ENCODE results near the gene CHCHD2. TPM values are rescaled to one million over a fixed set of nuclear protein-coding genes. Genes with fewer than 3 reads are reported as not detected.
"Not testable (repeated sequence)": the region's sequence is repeated elsewhere in the genome, so short reads cannot be mapped to it uniquely, and the experiment has no call there.

The CHCHD2 gene
- total RNA-seq, result 100 to 1,000 TPM; 764 to 766 TPM

DNA sequence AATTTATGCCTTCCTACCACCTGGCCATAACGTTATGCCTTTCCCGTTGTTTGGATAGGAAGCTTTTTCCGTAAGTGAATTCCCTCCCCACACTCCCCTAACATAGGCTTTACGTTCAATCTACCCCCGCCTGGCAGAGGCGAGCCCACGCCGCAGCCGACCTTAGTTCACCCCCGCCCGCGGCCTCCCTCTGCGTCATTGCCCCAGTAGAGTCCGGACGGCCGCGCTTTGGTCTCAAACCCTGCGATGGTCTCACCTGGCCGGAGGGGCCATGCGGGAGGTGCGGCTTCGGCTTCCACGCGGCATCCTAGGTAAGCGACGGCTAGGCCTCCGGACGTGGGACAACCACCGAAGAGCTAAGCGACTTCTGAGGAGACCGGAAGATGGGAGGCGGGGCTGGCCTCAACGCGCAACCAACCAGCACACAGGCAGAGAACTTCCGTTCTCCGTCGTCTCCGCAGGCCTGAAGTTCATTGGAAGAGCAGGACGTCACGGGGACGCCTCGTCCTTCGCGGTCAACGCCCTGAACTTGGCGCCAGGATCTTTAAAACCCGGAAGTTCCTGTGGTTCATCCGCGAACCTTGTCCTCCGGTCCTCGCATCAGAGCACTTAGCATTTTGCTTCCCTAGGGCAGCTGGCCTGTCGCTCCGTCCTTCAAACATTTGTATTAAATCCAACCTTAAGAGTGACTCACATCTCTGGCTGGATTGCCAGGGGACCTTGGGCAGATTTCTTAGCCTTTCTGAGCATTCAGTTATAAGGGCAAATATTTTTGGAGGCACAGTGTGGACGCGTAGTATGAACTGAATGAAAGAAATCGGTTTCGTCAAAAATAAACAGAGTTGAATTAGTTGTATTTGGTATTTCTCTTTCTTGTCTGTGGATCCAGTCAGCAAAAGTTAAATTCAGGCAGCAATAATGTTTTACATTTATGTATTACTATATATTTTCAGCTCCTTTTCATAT lies at the start of gene CHCHD2:
Gene CHCHD2, minus strand, starts transcription at position 369 of the 966 bp plus-strand sequence. Its CDS starts 63 bp downstream, at position 306.
- peak within 1 kb of the TSS; percentile 94 for H3K27ac Mint-ChIP-seq
- DNase-seq, result peak; percentile 97
- intact Hi-C loops (cut with micrococcal nuclease), result loop anchor here (1.0 to 5.0 kb wide), 6 partner anchors 42 to 1348 kb away; partner anchors contain the start of genes CCT6A, MRPS17, PSPH and SEC61G
- H3K9me3 Mint-ChIP-seq, result no peaks in the 10 kb centered on the region
- H3K4me1 Mint-ChIP-seq (ENCODE audit: low read depth), result peaks cover 30% of the 10 kb centered on the region
- ChIA-PET CTCF (interaction anchor here (0.5 to 3.0 kb wide), 4 partner anchors 32 to 798 kb away, joined by 3 to 11 read pairs (median 5); no protein-coding TSS in a partner anchor), POLR2A (interaction anchor here (0.7 to 2.3 kb wide), 4 partner anchors 42 to 1347 kb away, joined by 3 to 12 read pairs (median 4); partner anchors contain the start of genes CCT6A, PSPH and SEC61G)
- H3K36me3 Mint-ChIP-seq, result peaks cover 30% of the 10 kb centered on the region
- no peaks in the 10 kb centered on the region for H3K27me3 Mint-ChIP-seq
- H3K4me3 Mint-ChIP-seq, result peak within 1 kb of the TSS; percentile 97

DNA sequence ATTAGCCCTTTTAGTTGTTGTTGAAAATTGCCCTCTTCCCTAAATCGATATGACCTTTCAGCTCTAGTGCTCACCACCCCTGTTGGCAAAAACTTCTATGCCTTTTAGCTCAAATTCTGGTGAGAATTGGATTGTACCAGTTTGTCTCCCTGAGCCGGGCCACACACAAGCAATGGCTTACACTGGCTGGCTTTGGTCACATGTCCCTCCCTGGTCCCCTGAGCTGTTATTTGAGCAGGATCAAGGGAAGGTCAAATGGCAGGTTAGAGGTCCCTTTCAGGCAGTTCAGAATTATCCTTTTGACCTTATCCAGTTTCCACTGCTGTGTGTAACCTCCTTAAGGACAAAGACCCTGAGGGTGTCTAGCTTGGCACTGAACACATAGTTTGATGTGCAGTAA lies 24.8 kb upstream of the CHCHD2 start:
- H3K27me3 Mint-ChIP-seq; DNase-seq; H3K4me3 Mint-ChIP-seq; H3K27ac Mint-ChIP-seq; intact Hi-C loops (cut with micrococcal nuclease); H3K36me3 Mint-ChIP-seq; H3K4me1 Mint-ChIP-seq (ENCODE audit: low read depth); H3K9me3 Mint-ChIP-seq: not testable (repeated sequence)
- ChIA-PET CTCF (interaction anchor here (0.6 kb wide), 1 partner anchor 597 kb away, joined by 3 read pairs; no protein-coding TSS in a partner anchor), POLR2A (interaction anchor here (0.7 kb wide), 1 partner anchor 625 kb away, joined by 7 read pairs; no protein-coding TSS in a partner anchor)

DNA sequence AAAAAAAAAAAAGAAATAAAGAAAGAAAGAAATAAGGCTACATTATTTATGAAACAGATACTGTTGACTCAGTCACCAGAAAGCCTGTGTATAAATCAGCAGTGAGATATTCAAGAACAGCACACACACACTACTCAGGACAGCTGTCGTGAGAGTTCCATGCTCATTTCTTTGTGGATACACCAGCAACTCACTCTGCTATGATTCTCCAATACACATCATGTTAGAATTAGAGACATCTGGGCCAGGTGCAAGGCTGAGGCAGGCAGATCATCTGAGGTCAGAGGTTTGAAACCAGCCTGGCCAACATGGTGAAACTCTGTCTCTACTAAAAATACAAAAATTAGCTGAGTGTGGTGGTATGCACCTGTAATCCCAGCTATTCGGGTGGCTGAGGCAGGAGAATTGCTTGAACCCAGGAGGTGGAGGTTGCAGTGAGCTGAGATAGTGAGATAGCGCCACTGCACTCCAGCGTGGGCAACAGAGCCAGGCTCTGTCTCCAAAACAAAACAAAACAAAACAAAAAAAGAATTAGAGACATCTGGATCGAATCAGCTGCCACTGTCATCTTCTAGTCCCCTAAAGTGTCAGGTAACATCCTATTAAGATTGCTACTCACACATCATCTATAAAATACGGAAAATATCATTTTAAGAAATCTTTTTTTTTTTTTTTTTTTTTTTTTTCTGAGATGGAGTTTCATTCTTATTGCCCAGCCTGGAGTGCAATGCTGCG lies 21.1 kb upstream of the CHCHD2 start:
- no peak overlapping the region for H3K27ac Mint-ChIP-seq
- H3K36me3 Mint-ChIP-seq, result no peaks in the 10 kb centered on the region
- H3K9me3 Mint-ChIP-seq, result no peaks in the 10 kb centered on the region
- ChIA-PET POLR2A (no interaction called here), CTCF (no interaction called here)
- intact Hi-C loops (cut with micrococcal nuclease), result no loop called here
- no peaks in the 10 kb centered on the region for H3K4me1 Mint-ChIP-seq (ENCODE audit: low read depth)
- no peaks in the 10 kb centered on the region for H3K27me3 Mint-ChIP-seq
- H3K4me3 Mint-ChIP-seq, result no peak overlapping the region
- DNase-seq, result no peak

DNA sequence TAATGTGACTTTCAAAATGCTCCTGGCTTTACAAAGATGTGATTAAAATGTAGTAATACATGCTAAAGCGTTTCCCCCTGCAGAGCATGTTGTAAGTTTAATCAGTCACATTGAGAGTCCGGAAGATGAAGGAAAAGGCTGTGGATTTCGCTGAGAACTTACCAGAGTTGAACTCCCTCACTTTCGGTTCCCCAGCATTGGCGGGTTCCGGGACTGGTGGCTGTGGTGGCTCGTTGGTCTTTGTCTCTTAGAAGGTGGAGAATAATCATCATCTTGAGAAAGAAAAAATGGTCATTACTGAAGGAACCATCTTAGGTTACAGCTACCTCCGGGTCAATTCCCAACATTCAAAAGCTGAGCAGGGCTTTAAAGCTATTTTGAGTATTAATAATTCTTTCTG lies 19.6 kb upstream of the CHCHD2 start:
- no peak overlapping the region for H3K27ac Mint-ChIP-seq
- H3K4me3 Mint-ChIP-seq, result no peak overlapping the region
- no peaks in the 10 kb centered on the region for H3K4me1 Mint-ChIP-seq (ENCODE audit: low read depth)
- no peaks in the 10 kb centered on the region for H3K36me3 Mint-ChIP-seq
- ChIA-PET POLR2A (no interaction called here), CTCF (no interaction called here)
- intact Hi-C loops (cut with micrococcal nuclease), result no loop called here
- DNase-seq, result no peak
- H3K9me3 Mint-ChIP-seq, result no peaks in the 10 kb centered on the region
- no peaks in the 10 kb centered on the region for H3K27me3 Mint-ChIP-seq

DNA sequence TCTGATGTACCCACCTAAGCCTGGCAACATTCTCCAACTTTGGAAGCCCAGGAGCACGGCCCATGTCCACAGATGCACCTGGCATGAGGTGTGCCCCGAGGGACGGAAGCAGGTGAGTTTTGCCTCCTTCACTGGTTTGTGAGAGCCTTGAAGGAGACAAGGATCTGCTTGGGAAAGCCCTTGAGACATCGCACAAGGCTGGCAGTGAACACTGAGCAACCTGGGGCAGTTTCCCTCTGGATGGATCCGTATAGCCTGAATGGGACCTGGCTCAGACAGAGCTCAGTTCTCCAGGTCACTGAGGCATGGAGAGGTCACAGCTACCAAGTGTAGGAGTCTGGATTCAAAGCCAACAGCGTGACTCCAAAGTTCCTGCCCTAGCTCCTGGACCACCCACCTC lies 18.7 kb upstream of the CHCHD2 start:
- CTCF ChIA-PET, result no interaction called here
- POLR2A ChIA-PET, result no interaction called here
- no peaks in the 10 kb centered on the region for H3K9me3 Mint-ChIP-seq
- no peak for DNase-seq
- no peaks in the 10 kb centered on the region for H3K4me1 Mint-ChIP-seq (ENCODE audit: low read depth)
- no peaks in the 10 kb centered on the region for H3K27me3 Mint-ChIP-seq
- intact Hi-C loops (cut with micrococcal nuclease), result no loop called here
- no peak overlapping the region for H3K4me3 Mint-ChIP-seq
- no peaks in the 10 kb centered on the region for H3K36me3 Mint-ChIP-seq
- no peak overlapping the region for H3K27ac Mint-ChIP-seq

DNA sequence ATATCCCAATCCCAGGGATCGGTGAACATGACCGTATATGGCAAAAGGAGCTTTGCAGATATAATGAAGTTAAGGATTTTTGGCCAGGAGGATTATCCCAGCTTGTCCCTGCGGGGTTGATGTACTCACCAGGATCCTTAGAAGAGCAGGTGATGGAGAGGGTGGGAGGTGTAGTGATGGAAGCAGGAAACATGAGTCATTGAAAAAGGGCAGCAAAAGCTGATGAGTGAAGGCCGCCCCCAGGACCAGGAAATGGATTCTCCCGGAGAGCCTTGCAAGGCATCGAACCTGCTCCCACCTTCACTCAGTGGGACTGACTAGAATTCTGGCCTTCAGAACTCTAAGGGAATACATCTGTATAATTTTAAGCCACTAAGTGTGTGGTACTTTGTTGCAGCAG lies 15.2 kb upstream of the CHCHD2 start:
- no peak for DNase-seq
- H3K27ac Mint-ChIP-seq, result no peak overlapping the region
- H3K27me3 Mint-ChIP-seq, result peaks cover 2% of the 10 kb centered on the region
- ChIA-PET POLR2A (no interaction called here), CTCF (no interaction called here)
- no peaks in the 10 kb centered on the region for H3K9me3 Mint-ChIP-seq
- H3K4me3 Mint-ChIP-seq, result no peak overlapping the region
- H3K36me3 Mint-ChIP-seq, result no peaks in the 10 kb centered on the region
- intact Hi-C loops (cut with micrococcal nuclease), result no loop called here
- H3K4me1 Mint-ChIP-seq (ENCODE audit: low read depth), result no peaks in the 10 kb centered on the region

DNA sequence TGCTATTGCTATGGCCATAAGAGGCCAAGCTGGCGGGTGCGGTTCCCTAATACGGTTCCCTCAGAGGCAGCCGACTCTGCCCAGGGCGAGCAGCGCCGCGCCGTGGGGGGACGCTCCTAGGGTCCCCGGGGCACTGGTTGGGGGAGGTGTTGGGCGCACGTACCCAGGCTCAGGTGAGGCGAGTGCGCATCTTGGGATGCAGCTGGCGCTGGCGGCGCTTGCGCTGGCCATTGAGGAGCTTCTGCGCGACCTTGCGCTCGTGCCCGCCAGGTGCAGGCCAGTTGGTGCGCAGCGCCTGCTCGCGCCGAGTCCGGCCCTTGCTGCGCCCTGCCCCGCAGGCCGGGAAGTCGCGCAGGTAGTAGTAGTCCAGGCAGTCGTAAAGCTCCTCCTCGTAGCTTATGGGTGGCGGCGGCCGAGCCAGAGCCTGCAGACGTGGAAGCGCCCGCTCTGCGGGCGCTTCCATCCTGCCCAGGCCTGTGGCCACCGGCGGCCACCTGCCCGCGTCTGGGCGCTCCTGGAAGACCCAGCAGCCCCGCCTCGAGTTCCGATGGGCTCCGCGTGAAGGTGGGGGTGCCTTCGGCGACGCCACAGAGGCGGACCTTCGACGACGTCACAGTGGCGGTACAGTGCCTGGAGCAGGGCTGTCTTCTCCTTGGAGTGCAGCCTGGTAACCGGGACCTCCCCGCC lies 9.7 kb upstream of the CHCHD2 start, which contains the start of gene NUPR2:
Gene NUPR2, minus strand, starts transcription at position 566 of the 687 bp plus-strand sequence. Its CDS starts 103 bp downstream, at position 463.
- intact Hi-C loops (cut with micrococcal nuclease), result no loop called here
- no peaks in the 10 kb centered on the region for H3K36me3 Mint-ChIP-seq
- peaks cover 12% of the 10 kb centered on the region for H3K27me3 Mint-ChIP-seq
- DNase-seq, result no peak
- CTCF ChIA-PET, result no interaction called here
- POLR2A ChIA-PET, result no interaction called here
- H3K9me3 Mint-ChIP-seq, result no peaks in the 10 kb centered on the region
- H3K4me3 Mint-ChIP-seq, result no peak within 1 kb of the TSS
- H3K4me1 Mint-ChIP-seq (ENCODE audit: low read depth), result no peaks in the 10 kb centered on the region
- no peak within 1 kb of the TSS for H3K27ac Mint-ChIP-seq

GRCh38 chr7:56112244-56112643 lies 6.0 kb upstream of the CHCHD2 start:
- CTCF ChIA-PET; H3K27ac Mint-ChIP-seq; H3K36me3 Mint-ChIP-seq; intact Hi-C loops (cut with micrococcal nuclease); POLR2A ChIA-PET; H3K4me1 Mint-ChIP-seq (ENCODE audit: low read depth); H3K9me3 Mint-ChIP-seq; H3K4me3 Mint-ChIP-seq; DNase-seq: not testable (repeated sequence)
- H3K27me3 Mint-ChIP-seq, result peaks cover 12% of the 10 kb centered on the region

GRCh38 chr7:56110611-56111010 lies 4.3 kb upstream of the CHCHD2 start:
- DNase-seq, result peak; percentile 31
- peaks cover 14% of the 10 kb centered on the region for H3K36me3 Mint-ChIP-seq
- peaks cover 4% of the 10 kb centered on the region for H3K27me3 Mint-ChIP-seq
- no peak overlapping the region for H3K4me3 Mint-ChIP-seq
- H3K27ac Mint-ChIP-seq, result no peak overlapping the region
- no peaks in the 10 kb centered on the region for H3K9me3 Mint-ChIP-seq
- intact Hi-C loops (cut with micrococcal nuclease), result no loop called here
- ChIA-PET CTCF (no interaction called here), POLR2A (no interaction called here)
- H3K4me1 Mint-ChIP-seq (ENCODE audit: low read depth), result peaks cover 20% of the 10 kb centered on the region

DNA sequence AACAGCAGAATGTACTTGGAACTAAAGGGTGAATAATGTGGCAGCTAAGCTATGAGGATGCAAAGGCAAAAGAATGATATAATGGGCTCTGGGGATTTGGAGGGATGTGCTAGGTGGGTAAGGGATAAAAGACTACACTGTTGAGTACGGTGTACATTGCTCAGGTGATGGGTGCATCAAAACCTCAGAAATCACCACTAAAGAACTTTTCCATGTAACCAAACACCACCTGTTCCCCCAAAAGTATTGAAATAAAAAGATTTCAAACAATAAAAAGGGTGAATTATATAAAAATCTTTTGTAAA lies 1.6 kb upstream of the CHCHD2 start:
- no peaks in the 10 kb centered on the region for H3K27me3 Mint-ChIP-seq
- intact Hi-C loops (cut with micrococcal nuclease), result loop anchor here (2.0 to 5.0 kb wide), 2 partner anchors 536 to 1349 kb away; partner anchors contain the start of genes SEC61G and VOPP1
- H3K36me3 Mint-ChIP-seq, result peaks cover 25% of the 10 kb centered on the region
- H3K9me3 Mint-ChIP-seq, result no peaks in the 10 kb centered on the region
- CTCF ChIA-PET, result interaction anchor here (0.8 kb wide), 1 partner anchor 466 kb away, joined by 7 read pairs; no protein-coding TSS in a partner anchor
- POLR2A ChIA-PET, result no interaction called here
- peak overlapping the region; percentile 97 for H3K4me3 Mint-ChIP-seq
- H3K4me1 Mint-ChIP-seq (ENCODE audit: low read depth), result peaks cover 30% of the 10 kb centered on the region
- DNase-seq, result no peak
- H3K27ac Mint-ChIP-seq, result peak overlapping the region; percentile 63

DNA sequence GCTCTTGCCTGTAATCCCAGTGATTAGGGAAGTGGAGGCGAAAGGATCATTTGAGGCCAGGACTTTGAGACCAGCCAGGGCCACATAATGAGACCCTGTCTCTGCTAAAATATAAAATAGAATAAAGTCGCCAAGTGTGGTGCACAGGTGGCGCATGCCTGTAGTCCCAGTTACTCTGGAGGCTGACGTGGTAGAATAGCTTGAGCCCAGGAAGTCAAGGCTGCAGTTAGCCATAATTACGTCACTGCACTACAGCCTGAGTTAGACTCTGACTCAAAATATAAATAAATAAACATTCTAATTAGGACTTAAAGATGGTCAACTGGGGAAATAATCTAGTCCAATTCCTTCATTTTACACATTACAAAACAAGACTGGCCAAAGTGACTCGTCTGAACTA lies 768 bp downstream of the CHCHD2 start:
- DNase-seq, result peak; percentile 50
- POLR2A ChIA-PET, result interaction anchor here (1.2 to 2.3 kb wide), 3 partner anchors 41 to 740 kb away, joined by 4 to 12 read pairs (median 5); partner anchors contain the start of genes CCT6A and PSPH
- intact Hi-C loops (cut with micrococcal nuclease), result loop anchor here (5.0 kb wide), 1 partner anchor 533 kb away; the partner anchor contains the start of gene VOPP1
- peak overlapping the region; percentile 97 for H3K4me3 Mint-ChIP-seq
- peak overlapping the region; percentile 94 for H3K27ac Mint-ChIP-seq
- H3K27me3 Mint-ChIP-seq, result no peaks in the 10 kb centered on the region
- peaks cover 39% of the 10 kb centered on the region for H3K36me3 Mint-ChIP-seq
- peaks cover 29% of the 10 kb centered on the region for H3K4me1 Mint-ChIP-seq (ENCODE audit: low read depth)
- CTCF ChIA-PET, result interaction anchor here (3.0 kb wide), 1 partner anchor 31 kb away, joined by 11 read pairs; no protein-coding TSS in a partner anchor
- no peaks in the 10 kb centered on the region for H3K9me3 Mint-ChIP-seq
